ENCODE data around the gene CELSR3. TPM values are rescaled to one million over a fixed set of nuclear protein-coding genes. Genes with fewer than 3 reads are reported as not detected.

CELSR3 gene
- total RNA-seq, 2 experiments from 2014 or later, result 4.9 to 5.0 TPM

- ATAC-seq (ENCODE audit: poor library complexity), result no peak
- TF ChIP-seq CTCF (IDR thresholded peaks at IDR 0.05), result no peak
- H3K36me3 Mint-ChIP-seq (ENCODE audit: low read depth), result peaks cover 76% of the 10 kb centered on the region
- H3K4me1 ChIP-seq (ENCODE audit: insufficient read depth, low read length), result peaks cover 6% of the 10 kb centered on the region
- H3K4me3 ChIP-seq (ENCODE audit: low read length), result no peak overlapping the region
- H3K27me3 Mint-ChIP-seq, result no peaks in the 10 kb centered on the region
- CTCF ChIA-PET, result no interaction called here
- H3K9me3 Mint-ChIP-seq, result no peaks in the 10 kb centered on the region
- peaks cover 11% of the 10 kb centered on the region for H3K4me1 Mint-ChIP-seq (ENCODE audit: low read depth)
- intact Hi-C loops (cut with DNase I, micrococcal nuclease), result no loop called here
- no peak overlapping the region for H3K27ac Mint-ChIP-seq
- H3K9me3 ChIP-seq (ENCODE audit: control insufficient read depth in 1 of 2, insufficient read depth in 1 of 2, low read length in 2 of 2), result no peaks in the 10 kb centered on the region
- no peaks in the 10 kb centered on the region for H3K27me3 ChIP-seq (ENCODE audit: control insufficient read depth in 1 of 2, insufficient read depth in 2 of 2, low read length in 2 of 2)
- POLR2A ChIA-PET, result interaction anchor here (1.3 to 1.6 kb wide), 2 partner anchors 11 to 24 kb away, joined by 3 to 4 read pairs; partner anchors contain the start of gene IP6K2
- DNase-seq, result no peak
- H3K4me3 Mint-ChIP-seq, result no peak overlapping the region
- no peak overlapping the region for H3K27ac ChIP-seq (ENCODE audit: low read depth in 1 of 2, low read length in 2 of 2)
- peaks cover 82% of the 10 kb centered on the region for H3K36me3 ChIP-seq (ENCODE audit: insufficient read depth, low read length)
These were observed 29.9 kb upstream of the CELSR3 start for GRCh38 chr3:48692551-48692950.

GRCh38 chr3:48690846-48691458, 28.3 kb upstream of the CELSR3 start:
- TF ChIP-seq CTCF (IDR thresholded peaks at IDR 0.05), result no peak
- intact Hi-C loops (cut with DNase I, micrococcal nuclease), result no loop called here
- Histone ChIP-seq H3K4me3 (ENCODE audit: low read length) (no peak overlapping the region), H3K27me3 (ENCODE audit: control insufficient read depth in 1 of 2, insufficient read depth in 2 of 2, low read length in 2 of 2) (no peaks in the 10 kb centered on the region), H3K9me3 (ENCODE audit: control insufficient read depth in 1 of 2, insufficient read depth in 1 of 2, low read length in 2 of 2) (no peaks in the 10 kb centered on the region), H3K4me1 (ENCODE audit: insufficient read depth, low read length) (peaks cover 16% of the 10 kb centered on the region), H3K27ac (ENCODE audit: low read depth in 1 of 2, low read length in 2 of 2) (no peak overlapping the region), H3K36me3 (ENCODE audit: insufficient read depth, low read length) (peaks cover 80% of the 10 kb centered on the region)
- ChIA-PET POLR2A (interaction anchor here (1.3 kb wide), 1 partner anchor 26 kb away, joined by 4 read pairs; the partner anchor contains the start of gene IP6K2), CTCF (interaction anchor here (0.6 kb wide), 1 partner anchor 849 kb away, joined by 3 read pairs; no protein-coding TSS in a partner anchor)
- Mint-ChIP-seq H3K9me3 (no peaks in the 10 kb centered on the region), H3K36me3 (ENCODE audit: low read depth) (peaks cover 80% of the 10 kb centered on the region), H3K4me3 (no peak overlapping the region), H3K27me3 (no peaks in the 10 kb centered on the region), H3K27ac (peak overlapping the region; percentile 20), H3K4me1 (ENCODE audit: low read depth) (peaks cover 12% of the 10 kb centered on the region)
- DNase-seq (no peak), ATAC-seq (ENCODE audit: poor library complexity) (no peak)

- H3K9me3 ChIP-seq (ENCODE audit: control insufficient read depth in 1 of 2, insufficient read depth in 1 of 2, low read length in 2 of 2), result no peaks in the 10 kb centered on the region
- no peak for ATAC-seq (ENCODE audit: poor library complexity)
- Mint-ChIP-seq H3K4me1 (ENCODE audit: low read depth) (peaks cover 21% of the 10 kb centered on the region), H3K27ac (no peak overlapping the region), H3K27me3 (no peaks in the 10 kb centered on the region), H3K4me3 (no peak overlapping the region), H3K36me3 (ENCODE audit: low read depth) (peaks cover 75% of the 10 kb centered on the region), H3K9me3 (no peaks in the 10 kb centered on the region)
- H3K27ac ChIP-seq (ENCODE audit: low read depth in 1 of 2, low read length in 2 of 2), result no peak overlapping the region
- no peaks in the 10 kb centered on the region for H3K27me3 ChIP-seq (ENCODE audit: control insufficient read depth in 1 of 2, insufficient read depth in 2 of 2, low read length in 2 of 2)
- peaks cover 21% of the 10 kb centered on the region for H3K4me1 ChIP-seq (ENCODE audit: insufficient read depth, low read length)
- intact Hi-C loops (cut with DNase I, micrococcal nuclease), result loop anchor here (5.0 to 10.0 kb wide), 3 partner anchors 263 to 1815 kb away; partner anchors contain the start of genes CACNA2D2 (in 1 of the 2) and ELP6 (in 1 of the 2)
- no peak overlapping the region for H3K4me3 ChIP-seq (ENCODE audit: low read length)
- TF ChIP-seq CTCF (IDR thresholded peaks at IDR 0.05), result no peak
- POLR2A ChIA-PET, result interaction anchor here (2.0 kb wide), 1 partner anchor 28 kb away, joined by 5 read pairs; the partner anchor contains the start of gene IP6K2
- DNase-seq, result no peak
- CTCF ChIA-PET, result no interaction called here
- H3K36me3 ChIP-seq (ENCODE audit: insufficient read depth, low read length), result peaks cover 69% of the 10 kb centered on the region
These were observed 26.7 kb upstream of the CELSR3 start for GRCh38 chr3:48689384-48689783.
